WTC11 (cell line): ENCODE data around the gene MITF. TPM values are rescaled to one million over a fixed set of nuclear protein-coding genes. Genes with fewer than 3 reads are reported as not detected.

Source experiments
- ATAC-seq: fragments of 200-7000 bp; cut with Tn5 transposase; 2 replicates; pipeline ENCODE4 v1.10.0; 2021; ENCODE audit warnings: mild to moderate bottlenecking, moderate library complexity
- CTCF ChIA-PET: fragments of 300-600 bp; sonication (Branson Sonifier 250); formaldehyde crosslinking; loops from one replicate; lab custom pipeline; 2021; ENCODE audit warnings: antibody characterized with exemption; lab: Charles Lee
- POLR2A ChIA-PET: fragments of 350-600 bp; sonication (Branson Sonifier 250); formaldehyde crosslinking; loops from one replicate; lab custom pipeline; 2021; ENCODE audit warnings: antibody characterized with exemption; lab: Charles Lee
- DNase-seq: peaks from one replicate; pipeline ENCODE4 v3.0.0; 2021; ENCODE audit warnings: low spot score
- H3K27ac Mint-ChIP-seq: 2 replicates; pipeline ENCODE4 v1.8.0; 2021; ENCODE audit warnings: mixed read lengths
- H3K27me3 Mint-ChIP-seq: 2 replicates; pipeline ENCODE4 v1.8.0; 2021; ENCODE audit warnings: low read depth, mild to moderate bottlenecking, moderate library complexity, mixed read lengths
- H3K36me3 Mint-ChIP-seq: 2 replicates; pipeline ENCODE4 v1.8.0; 2021; ENCODE audit warnings: mixed read lengths
- H3K4me1 Mint-ChIP-seq: 2 replicates; pipeline ENCODE4 v1.8.0; 2022; ENCODE audit warnings: mixed read lengths
- H3K4me3 Mint-ChIP-seq: 2 replicates; pipeline ENCODE4 v1.8.0; 2021; ENCODE audit warnings: mild to moderate bottlenecking, moderate library complexity, mixed read lengths
- H3K9me3 Mint-ChIP-seq: 2 replicates; pipeline ENCODE4 v1.8.0; 2021; ENCODE audit warnings: mixed read lengths
- ARID4B ChIP-seq: sonication (generic); formaldehyde crosslinking; IDR thresholded peaks from 2 replicates; pipeline ENCODE4 v1.8.0; 2023; ENCODE audit warnings: missing genetic modification reagents, mild to moderate bottlenecking, borderline replicate concordance
- ATF6 ChIP-seq: sonication (generic); formaldehyde crosslinking; IDR thresholded peaks from 2 replicates; pipeline ENCODE4 v1.8.1; 2023; ENCODE audit warnings: mild to moderate bottlenecking, missing genetic modification reagents
- CREM ChIP-seq: sonication (generic); formaldehyde crosslinking; IDR thresholded peaks from 2 replicates; pipeline ENCODE4 v1.8.1; 2022; ENCODE audit warnings: mild to moderate bottlenecking, missing genetic modification reagents, moderate library complexity
- CTCF ChIP-seq: fragments of 200-600 bp; IDR thresholded peaks from 2 replicates; pipeline ENCODE4 v1.8.0; 2022; ENCODE audit warnings: antibody characterized with exemption
- ESRRA ChIP-seq: sonication (generic); formaldehyde crosslinking; IDR thresholded peaks from 2 replicates; pipeline ENCODE4 v1.8.1; 2022; ENCODE audit warnings: mild to moderate bottlenecking, missing genetic modification reagents, borderline replicate concordance
- IRF2 ChIP-seq: sonication (generic); formaldehyde crosslinking; IDR thresholded peaks from 2 replicates; pipeline ENCODE4 v1.8.0; 2022; ENCODE audit warnings: low read depth, missing genetic modification reagents, borderline replicate concordance
- NR2C2 ChIP-seq: sonication (generic); formaldehyde crosslinking; IDR thresholded peaks from 2 replicates; pipeline ENCODE4 v1.8.0; 2022; ENCODE audit warnings: mild to moderate bottlenecking, missing genetic modification reagents
- NR3C1 ChIP-seq: sonication (generic); formaldehyde crosslinking; conservative IDR thresholded peaks from 2 replicates; pipeline ENCODE4 v1.8.1; 2023; ENCODE audit warnings: low read depth, mild to moderate bottlenecking, missing genetic modification reagents
- PRRX2 ChIP-seq: fragments of 250-450 bp; sonication (Bioruptor Pico); IDR thresholded peaks from 2 replicates; pipeline ENCODE4 v1.8.0; 2021; ENCODE audit warnings: mild to moderate bottlenecking
- RORB ChIP-seq: fragments of 250-450 bp; sonication (Bioruptor Pico); IDR thresholded peaks from 2 replicates; pipeline ENCODE4 v1.9.0; 2021; ENCODE audit warnings: mild to moderate bottlenecking
- ZNF263 ChIP-seq: sonication (generic); formaldehyde crosslinking; IDR thresholded peaks from 2 replicates; pipeline ENCODE4 v1.8.1; 2022; ENCODE audit warnings: low read depth, mild to moderate bottlenecking, moderate library complexity, missing genetic modification reagents
- total RNA-seq: library from RNA; stranded (reverse); gene quantifications from 3 replicates; pipeline ENCODE4 v1.2.3, GENCODE V29; 2021
- TF ChIP-seq, protein P1 (sequence below): fragments of 250-450 bp; sonication (Bioruptor Pico); IDR thresholded peaks from 2 replicates; pipeline ENCODE4 v1.9.0; 2021; ENCODE audit warnings: mild to moderate bottlenecking
- TF ChIP-seq, protein P2 (sequence below): sonication (generic); formaldehyde crosslinking; IDR thresholded peaks from 2 replicates; pipeline ENCODE4 v1.8.1; 2023; ENCODE audit warnings: mild to moderate bottlenecking, missing genetic modification reagents, borderline replicate concordance
- TF ChIP-seq, protein P3 (sequence below): fragments of 250-450 bp; sonication (Bioruptor Pico); IDR thresholded peaks from 2 replicates; pipeline ENCODE4 v1.9.0; 2021; ENCODE audit warnings: mild to moderate bottlenecking, borderline replicate concordance
- TF ChIP-seq, protein P4 (sequence below): sonication (generic); formaldehyde crosslinking; IDR thresholded peaks from 2 replicates; pipeline ENCODE4 v1.8.1; 2023; ENCODE audit warnings: mild to moderate bottlenecking, missing genetic modification reagents

The MITF gene
- total RNA-seq, 1 experiment from 2014 or later: 1.3 TPM

GRCh38 chr3:69853027-69853426 lies 113.8 kb downstream of the MITF start (continued):
- no peak for TF ChIP-seq ATF6 (CRISPR knock-in tag)
- no peak for TF ChIP-seq ARID4B (CRISPR knock-in tag)
- no peak for TF ChIP-seq ZNF263
- no peak for TF ChIP-seq NR3C1 (CRISPR knock-in tag)
- no peak for TF ChIP-seq ESRRA

DNA sequence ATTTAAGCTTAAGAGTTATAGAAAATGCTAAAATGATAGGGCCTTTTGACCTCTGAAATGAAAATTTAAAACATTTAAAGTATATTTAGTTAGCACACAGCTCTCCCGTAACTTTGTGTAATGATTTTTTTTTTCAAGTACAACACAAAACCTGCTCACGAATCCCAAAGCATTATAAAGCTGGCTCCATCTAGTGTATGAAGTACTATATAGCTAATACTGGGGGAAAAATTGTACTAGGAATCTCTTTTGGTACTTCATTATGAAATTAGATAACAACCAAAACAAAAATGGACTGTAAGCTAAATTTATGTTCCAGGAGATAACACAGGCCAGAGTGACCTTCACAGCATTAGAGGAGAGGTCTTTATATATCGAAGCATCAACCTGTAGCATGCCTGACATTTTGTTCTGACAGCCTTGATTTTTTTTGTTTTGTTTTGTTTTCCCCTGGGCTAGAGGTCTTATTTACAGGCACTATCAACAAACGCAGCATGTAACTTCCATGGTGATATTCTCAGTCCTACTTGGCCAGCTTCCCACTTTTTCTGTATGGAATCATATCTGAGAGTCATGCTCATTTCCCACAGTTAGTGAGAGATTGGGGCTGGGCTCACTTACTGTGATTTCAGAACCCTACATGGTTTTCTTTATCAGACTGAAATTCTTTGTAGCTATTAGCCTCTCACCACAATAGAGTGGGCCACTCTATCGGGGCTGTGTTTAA lies 116.3 kb downstream of the MITF start:
- ATAC-seq: no peak; the same call in 1 of the 2 replicates
- DNase-seq: no peak
- Mint-ChIP-seq H3K4me1 (no peaks in the 10 kb centered on the region), H3K27ac (no peak overlapping the region), H3K36me3 (no peaks in the 10 kb centered on the region), H3K9me3 (no peaks in the 10 kb centered on the region), H3K4me3 (no peak overlapping the region), H3K27me3 (no peaks in the 10 kb centered on the region; the same call in 1 of the 2 replicates)
- ChIA-PET CTCF (interaction anchor here (0.6 to 1.6 kb wide), 4 partner anchors 8 to 164 kb away, joined by 3 to 7 read pairs (median 3); no protein-coding TSS in a partner anchor), POLR2A (no interaction called here)
- TF ChIP-seq IRF2 (no peak), PRRX2 (no peak), CREM (no peak), CTCF (no peak), RORB (CRISPR knock-in tag) (no peak), NR2C2 (CRISPR knock-in tag) (no peak)
- TF ChIP-seq, protein P1, sequence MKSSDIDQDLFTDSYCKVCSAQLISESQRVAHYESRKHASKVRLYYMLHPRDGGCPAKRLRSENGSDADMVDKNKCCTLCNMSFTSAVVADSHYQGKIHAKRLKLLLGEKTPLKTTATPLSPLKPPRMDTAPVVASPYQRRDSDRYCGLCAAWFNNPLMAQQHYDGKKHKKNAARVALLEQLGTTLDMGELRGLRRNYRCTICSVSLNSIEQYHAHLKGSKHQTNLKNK (CRISPR knock-in tag): no peak
- TF ChIP-seq, protein P2, sequence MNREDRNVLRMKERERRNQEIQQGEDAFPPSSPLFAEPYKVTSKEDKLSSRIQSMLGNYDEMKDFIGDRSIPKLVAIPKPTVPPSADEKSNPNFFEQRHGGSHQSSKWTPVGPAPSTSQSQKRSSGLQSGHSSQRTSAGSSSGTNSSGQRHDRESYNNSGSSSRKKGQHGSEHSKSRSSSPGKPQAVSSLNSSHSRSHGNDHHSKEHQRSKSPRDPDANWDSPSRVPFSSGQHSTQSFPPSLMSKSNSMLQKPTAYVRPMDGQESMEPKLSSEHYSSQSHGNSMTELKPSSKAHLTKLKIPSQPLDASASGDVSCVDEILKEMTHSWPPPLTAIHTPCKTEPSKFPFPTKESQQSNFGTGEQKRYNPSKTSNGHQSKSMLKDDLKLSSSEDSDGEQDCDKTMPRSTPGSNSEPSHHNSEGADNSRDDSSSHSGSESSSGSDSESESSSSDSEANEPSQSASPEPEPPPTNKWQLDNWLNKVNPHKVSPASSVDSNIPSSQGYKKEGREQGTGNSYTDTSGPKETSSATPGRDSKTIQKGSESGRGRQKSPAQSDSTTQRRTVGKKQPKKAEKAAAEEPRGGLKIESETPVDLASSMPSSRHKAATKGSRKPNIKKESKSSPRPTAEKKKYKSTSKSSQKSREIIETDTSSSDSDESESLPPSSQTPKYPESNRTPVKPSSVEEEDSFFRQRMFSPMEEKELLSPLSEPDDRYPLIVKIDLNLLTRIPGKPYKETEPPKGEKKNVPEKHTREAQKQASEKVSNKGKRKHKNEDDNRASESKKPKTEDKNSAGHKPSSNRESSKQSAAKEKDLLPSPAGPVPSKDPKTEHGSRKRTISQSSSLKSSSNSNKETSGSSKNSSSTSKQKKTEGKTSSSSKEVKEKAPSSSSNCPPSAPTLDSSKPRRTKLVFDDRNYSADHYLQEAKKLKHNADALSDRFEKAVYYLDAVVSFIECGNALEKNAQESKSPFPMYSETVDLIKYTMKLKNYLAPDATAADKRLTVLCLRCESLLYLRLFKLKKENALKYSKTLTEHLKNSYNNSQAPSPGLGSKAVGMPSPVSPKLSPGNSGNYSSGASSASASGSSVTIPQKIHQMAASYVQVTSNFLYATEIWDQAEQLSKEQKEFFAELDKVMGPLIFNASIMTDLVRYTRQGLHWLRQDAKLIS (CRISPR knock-in tag): no peak
- TF ChIP-seq, protein P3, sequence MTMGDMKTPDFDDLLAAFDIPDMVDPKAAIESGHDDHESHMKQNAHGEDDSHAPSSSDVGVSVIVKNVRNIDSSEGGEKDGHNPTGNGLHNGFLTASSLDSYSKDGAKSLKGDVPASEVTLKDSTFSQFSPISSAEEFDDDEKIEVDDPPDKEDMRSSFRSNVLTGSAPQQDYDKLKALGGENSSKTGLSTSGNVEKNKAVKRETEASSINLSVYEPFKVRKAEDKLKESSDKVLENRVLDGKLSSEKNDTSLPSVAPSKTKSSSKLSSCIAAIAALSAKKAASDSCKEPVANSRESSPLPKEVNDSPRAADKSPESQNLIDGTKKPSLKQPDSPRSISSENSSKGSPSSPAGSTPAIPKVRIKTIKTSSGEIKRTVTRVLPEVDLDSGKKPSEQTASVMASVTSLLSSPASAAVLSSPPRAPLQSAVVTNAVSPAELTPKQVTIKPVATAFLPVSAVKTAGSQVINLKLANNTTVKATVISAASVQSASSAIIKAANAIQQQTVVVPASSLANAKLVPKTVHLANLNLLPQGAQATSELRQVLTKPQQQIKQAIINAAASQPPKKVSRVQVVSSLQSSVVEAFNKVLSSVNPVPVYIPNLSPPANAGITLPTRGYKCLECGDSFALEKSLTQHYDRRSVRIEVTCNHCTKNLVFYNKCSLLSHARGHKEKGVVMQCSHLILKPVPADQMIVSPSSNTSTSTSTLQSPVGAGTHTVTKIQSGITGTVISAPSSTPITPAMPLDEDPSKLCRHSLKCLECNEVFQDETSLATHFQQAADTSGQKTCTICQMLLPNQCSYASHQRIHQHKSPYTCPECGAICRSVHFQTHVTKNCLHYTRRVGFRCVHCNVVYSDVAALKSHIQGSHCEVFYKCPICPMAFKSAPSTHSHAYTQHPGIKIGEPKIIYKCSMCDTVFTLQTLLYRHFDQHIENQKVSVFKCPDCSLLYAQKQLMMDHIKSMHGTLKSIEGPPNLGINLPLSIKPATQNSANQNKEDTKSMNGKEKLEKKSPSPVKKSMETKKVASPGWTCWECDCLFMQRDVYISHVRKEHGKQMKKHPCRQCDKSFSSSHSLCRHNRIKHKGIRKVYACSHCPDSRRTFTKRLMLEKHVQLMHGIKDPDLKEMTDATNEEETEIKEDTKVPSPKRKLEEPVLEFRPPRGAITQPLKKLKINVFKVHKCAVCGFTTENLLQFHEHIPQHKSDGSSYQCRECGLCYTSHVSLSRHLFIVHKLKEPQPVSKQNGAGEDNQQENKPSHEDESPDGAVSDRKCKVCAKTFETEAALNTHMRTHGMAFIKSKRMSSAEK: no peak
- TF ChIP-seq, protein P4, sequence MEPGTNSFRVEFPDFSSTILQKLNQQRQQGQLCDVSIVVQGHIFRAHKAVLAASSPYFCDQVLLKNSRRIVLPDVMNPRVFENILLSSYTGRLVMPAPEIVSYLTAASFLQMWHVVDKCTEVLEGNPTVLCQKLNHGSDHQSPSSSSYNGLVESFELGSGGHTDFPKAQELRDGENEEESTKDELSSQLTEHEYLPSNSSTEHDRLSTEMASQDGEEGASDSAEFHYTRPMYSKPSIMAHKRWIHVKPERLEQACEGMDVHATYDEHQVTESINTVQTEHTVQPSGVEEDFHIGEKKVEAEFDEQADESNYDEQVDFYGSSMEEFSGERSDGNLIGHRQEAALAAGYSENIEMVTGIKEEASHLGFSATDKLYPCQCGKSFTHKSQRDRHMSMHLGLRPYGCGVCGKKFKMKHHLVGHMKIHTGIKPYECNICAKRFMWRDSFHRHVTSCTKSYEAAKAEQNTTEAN (CRISPR knock-in tag): no peak
